Transverse colon (tissue), 3 donors: ENCODE data around the gene MCC.

ENCODE experiments used
- EP300 ChIP-seq: sonication (generic); formaldehyde crosslinking; IDR thresholded peaks from one replicate; pipeline ENCODE4 v1.6.1; 2017; ENCODE audit warnings: antibody characterized with exemption, low read depth
- TF ChIP-seq, protein P1 (sequence below), 5 experiments: fragments of 200-600 bp in 3 of 5; fragments of 450-650 bp in 2 of 5; sonication (generic) in 3 of 5; IDR thresholded peaks; 1 replicate in 2 of 5; 2 replicates in 3 of 5; pipeline ENCODE4 v1.5.1; 2016 to 2017; ENCODE audit warnings: antibody characterized with exemption in 5 of 5, inconsistent platforms in 3 of 5, mild to moderate bottlenecking in 2 of 5, moderate library complexity in 1 of 5

DNA sequence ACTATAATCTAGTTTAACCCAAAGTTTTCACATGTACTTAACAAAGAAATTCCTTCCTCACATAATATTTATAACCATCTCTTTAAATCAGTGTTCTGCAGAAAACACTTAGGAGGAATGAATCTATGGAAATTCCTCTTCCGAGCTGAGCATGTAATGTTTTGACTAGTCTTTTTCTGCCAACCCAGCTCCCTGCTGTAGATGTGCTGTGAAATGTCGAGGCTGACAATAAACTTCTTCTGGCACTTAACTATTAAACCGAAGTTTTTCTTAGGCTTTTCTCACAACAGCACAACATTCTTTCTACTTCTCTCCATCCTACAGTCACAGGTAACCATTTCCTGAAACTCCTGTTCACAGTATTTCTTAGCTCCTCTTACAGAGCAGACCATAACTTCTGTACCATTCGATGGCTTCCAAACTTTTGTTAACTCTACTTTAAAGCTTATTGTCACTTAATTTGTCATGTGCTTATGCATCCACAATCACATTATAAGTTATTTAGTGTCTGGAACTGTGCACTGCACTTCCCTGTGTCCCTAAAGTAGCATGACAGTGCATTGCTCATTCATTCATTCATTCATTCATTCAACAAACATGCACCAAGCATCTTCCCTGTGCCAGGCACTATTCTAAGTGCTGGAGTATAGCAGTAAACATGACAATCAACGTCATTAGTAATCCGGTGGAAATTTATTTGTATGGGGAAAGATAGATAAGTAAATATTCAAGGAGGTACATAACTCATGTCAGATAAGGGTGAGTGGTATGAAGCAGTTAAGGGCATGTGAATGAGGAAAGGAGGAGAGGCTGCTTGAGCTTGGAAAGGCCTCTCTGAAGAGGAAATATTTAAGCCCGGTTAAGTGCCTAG is 108.1 kb downstream of the MCC start:
- TF ChIP-seq, protein P1, sequence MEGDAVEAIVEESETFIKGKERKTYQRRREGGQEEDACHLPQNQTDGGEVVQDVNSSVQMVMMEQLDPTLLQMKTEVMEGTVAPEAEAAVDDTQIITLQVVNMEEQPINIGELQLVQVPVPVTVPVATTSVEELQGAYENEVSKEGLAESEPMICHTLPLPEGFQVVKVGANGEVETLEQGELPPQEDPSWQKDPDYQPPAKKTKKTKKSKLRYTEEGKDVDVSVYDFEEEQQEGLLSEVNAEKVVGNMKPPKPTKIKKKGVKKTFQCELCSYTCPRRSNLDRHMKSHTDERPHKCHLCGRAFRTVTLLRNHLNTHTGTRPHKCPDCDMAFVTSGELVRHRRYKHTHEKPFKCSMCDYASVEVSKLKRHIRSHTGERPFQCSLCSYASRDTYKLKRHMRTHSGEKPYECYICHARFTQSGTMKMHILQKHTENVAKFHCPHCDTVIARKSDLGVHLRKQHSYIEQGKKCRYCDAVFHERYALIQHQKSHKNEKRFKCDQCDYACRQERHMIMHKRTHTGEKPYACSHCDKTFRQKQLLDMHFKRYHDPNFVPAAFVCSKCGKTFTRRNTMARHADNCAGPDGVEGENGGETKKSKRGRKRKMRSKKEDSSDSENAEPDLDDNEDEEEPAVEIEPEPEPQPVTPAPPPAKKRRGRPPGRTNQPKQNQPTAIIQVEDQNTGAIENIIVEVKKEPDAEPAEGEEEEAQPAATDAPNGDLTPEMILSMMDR (IDR thresholded peaks at IDR 0.05) = no peak
- TF ChIP-seq EP300 = no peak
